ENCODE data around the gene AQP2.

AQP2 gene

DNA sequence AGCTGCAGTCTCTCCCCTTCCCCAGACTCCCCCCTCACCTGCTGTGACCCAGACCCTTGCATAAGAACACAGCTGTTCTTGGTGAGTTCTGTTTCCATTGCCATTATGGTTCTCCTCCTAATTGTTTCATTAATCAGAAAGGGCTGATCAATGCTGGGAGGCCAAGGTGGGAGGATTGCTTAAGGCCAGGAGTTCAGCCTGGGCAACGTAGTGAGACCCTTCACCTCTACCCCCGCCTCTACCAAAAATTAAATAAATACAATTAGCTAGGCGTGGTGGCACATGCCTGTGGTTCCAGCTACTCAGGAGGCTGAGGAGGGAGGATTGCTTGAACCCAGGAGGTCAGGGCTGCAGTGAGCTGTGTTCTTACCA is 29.6 kb upstream of the AQP2 start:
- no peak for DNase-seq

GRCh38 chr12:49921299-49921698 is 29.2 kb upstream of the AQP2 start:
- DNase-seq = no peak

GRCh38 chr12:49921936-49922335 is 28.6 kb upstream of the AQP2 start:
- no peak for DNase-seq

DNA sequence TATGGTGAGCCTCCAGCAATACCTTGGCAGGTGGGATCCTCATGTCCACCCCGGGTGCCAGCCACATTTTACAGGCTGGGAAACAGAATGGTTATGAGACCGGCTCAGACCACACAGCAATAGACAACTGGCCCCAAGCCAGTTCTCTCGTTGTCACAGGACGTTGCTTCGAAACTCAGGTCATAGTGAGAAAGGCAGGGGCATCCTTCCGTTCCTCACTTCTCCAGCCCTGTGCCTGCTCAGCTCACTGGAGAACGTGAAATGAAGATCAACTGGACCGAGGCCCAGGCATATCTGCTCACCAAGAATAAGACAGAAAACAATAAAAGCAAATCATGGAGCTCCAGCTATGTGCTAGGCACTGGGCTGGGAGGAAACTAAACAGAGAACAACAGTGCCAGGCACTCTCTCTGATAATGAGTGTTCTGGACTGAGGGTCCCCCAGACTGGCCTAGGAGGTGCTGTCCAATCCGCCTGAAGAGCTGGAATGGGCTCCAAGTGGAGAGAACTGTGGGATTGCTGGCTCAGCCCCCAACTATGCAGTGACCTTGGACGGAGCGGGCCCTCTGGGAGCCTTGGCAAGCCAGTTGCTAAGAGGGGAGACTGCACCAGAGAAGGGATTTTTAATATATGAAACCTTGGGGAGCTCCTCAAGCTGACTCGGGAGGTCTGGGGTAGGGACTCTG is 28.0 kb upstream of the AQP2 start:
- DNase-seq = no peak

GRCh38 chr12:49923035-49923644 is 27.4 kb upstream of the AQP2 start:
- no peak for DNase-seq

GRCh38 chr12:49923880-49924556 is 26.5 kb upstream of the AQP2 start:
- DNase-seq = no peak

DNA sequence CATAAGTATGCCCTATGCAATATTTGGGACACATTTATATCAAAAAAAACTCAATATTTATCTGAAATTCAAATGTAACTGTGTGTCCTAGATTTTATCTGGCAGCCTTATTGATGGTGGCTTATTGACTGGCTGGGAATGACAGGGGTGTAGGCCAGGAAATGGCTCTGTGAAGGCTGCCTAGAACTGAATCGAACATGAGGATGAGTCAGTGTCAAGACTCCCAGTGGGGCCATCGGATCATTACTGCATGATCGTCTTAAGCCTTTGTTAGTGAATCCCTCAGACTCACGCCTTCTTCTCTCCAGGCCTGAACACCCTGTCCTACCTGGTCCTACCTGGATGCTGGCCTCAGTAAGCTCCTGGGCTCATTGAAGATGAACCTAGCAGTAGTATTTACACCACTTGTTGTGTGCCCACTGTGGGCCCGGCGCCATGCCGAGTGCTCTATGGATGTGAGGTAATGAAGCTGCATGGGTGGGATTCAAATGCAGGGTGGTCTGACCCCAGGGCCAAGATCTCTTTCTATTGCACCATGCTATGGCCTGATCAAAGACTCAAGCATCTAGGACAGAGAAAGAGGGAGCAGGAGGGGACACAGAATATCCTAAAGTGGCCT is 25.8 kb upstream of the AQP2 start:
- no peak for DNase-seq

GRCh38 chr12:49925433-49926204 is 24.9 kb upstream of the AQP2 start:
- DNase-seq = no peak

- no peak for DNase-seq
These were observed 22.1 kb upstream of the AQP2 start for GRCh38 chr12:49928471-49928870.

GRCh38 chr12:49929581-49929980 is 21.0 kb upstream of the AQP2 start:
- no peak for DNase-seq

GRCh38 chr12:49930515-49931288 is 19.8 kb upstream of the AQP2 start:
- no peak for DNase-seq

GRCh38 chr12:49932023-49932422 is 18.5 kb upstream of the AQP2 start:
- DNase-seq = no peak

DNA sequence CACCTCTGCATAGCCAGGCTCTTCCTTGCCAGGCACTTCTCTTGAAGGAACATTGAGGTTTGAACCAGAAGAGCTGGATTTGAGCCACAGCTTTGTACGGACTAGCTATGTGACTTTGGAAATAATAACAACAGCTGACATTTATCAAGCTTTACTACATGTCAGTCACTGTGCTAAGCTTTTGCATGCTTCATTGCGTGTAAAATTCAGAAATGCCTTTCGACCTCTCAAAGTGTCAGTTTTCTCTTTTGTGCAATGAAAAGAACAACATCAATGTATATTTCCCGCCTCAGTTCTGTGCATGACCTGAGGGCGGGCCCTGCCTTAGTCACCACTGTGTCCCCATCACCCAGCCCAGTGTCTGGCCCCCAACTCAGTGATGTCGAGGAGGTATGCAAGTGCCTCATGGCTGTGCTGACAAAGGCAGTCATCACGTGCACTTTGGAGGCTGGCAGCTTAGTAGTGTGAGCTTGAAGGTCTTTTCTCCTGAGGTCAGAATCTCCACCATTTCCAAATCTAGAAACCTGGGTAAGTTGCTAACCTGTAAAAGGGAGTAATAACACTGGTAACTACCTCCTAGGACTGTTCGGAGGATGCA is 17.9 kb upstream of the AQP2 start:
- DNase-seq = no peak

GRCh38 chr12:49933796-49934195 is 16.7 kb upstream of the AQP2 start:
- no peak for DNase-seq

DNA sequence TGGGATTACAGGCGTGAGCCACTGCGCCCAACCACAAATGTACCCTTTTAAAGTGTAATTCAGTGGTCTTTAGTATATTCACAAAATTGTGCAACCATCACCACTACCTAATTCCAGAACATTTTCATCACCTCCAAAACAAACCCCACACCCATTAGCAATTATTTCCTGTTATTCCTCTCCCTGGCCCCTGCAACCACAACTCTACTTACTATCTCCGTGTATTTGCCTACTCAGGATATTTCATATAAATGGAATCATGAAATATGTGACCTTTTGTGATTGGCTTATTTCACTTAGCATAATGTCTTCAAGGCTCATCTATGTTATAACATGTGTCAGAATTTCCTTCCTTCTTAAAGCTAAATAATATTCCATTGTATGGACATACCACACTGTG is 16.0 kb upstream of the AQP2 start:
- no peak for DNase-seq

DNA sequence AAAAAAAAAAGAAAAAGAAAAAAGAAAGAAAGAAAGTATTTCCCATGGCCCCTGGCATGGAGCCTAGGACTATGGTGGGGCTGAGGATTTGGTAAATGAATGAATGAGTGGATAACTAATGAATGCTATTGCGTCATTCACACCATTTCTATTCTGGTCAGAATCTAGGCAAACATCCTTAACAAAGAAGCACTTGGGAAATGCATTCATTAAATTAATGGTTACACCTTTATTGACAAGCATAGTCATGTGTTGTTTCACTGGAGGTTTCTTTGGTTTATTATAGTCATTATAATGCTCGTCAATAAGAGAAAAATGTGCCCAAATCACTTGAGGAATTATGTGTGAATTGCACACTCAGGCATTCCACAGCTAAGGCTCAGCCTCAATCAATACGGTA is 13.6 kb upstream of the AQP2 start:
- no peak for DNase-seq

DNA sequence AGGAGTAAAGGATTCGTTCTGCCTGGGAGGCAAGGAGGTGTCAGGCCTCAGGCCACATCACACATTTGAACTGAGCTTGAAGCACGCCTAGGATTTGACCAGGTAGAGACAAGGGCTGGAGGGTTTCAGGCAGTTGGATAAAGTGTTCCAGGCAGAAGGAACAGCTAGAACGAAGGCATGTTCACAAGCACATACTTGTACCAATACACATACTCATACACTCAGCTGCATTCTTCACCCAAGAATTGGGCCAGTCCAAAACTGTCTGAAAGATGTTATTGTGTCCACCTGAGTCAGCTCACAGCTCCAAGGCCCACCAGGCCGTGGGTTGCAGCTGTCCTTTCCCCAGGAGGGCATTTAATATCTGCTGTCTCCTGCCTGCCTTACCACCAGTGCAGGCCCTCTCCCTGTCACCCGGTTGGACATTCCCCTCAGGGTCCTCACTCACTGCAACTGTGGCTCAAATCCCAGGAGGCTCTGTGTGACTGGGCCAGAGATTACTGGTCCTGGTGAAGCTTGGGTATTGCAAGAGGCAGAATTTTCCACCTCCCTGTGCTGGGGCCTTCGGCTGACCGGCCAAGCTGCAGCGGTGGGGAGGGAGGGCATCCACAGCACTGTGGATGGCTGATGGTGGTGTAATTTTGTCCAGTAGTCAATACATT is 12.8 kb upstream of the AQP2 start:
- DNase-seq = no peak

DNA sequence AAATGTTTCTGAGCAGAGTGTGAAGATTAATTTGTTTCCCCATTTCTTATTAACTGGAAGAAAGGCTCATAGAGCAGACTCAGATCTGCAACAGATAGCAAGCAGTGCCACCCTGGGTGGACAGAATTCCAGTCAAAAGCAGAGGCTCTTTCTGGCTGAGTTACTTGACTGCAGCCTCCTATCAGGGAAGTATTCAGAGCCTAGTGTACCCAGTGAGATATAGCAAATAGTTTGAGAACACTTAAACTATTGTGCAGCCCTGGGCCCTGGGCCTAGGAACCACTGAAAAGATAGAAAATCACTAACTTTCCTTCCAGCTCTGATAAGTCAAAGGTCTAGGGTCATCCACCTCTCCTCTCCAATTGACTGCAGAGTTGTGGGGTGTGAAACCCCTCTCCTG is 11.2 kb upstream of the AQP2 start:
- DNase-seq = no peak

GRCh38 chr12:49939707-49940106 is 10.8 kb upstream of the AQP2 start:
- DNase-seq = no peak

DNA sequence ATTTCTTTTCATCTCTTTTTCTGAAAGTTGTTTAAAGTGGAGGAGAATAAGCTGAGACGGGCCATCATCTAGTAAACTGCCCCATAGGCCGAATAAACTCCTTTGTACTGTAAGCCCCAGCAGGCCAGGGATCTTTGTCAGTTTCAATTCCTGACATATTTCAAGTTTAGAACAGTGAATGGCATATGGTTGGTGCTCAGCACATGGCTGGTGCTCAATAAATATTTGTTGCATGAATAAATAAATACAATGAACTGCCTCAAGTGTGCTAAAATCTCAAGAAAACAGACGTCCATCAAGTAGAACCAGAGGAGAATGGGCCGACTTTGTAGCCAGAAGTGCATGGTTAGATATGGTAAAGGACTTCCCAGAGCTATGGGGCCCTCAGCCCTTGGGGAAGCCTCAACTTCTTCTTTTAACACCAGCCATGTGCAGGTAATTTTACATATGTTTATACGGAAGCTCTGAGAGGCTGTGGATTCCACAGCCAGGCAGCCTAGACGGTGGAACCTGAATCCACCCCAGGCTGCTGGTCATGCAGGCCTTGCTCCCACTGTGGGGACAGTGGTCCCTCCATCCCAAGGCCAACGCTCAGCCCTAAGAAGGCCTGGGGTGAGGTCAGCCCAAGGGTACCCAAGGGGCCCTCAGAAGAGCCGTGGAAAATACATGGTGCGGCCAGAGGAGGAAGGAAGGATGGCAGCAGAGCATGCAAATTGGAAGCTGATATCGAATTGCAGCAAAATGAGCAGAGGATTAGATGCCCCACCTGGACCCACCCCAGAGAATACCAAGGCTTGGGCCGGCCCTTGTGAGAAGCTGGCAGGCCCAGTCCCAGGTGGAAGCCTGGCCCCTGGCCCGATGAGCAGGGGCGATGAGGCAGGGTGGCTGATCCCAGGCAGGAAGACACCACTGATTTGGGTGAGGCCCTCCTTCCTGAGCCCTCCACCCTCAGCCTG is 8.7 kb upstream of the AQP2 start:
- no peak for DNase-seq
